ENCODE results near the gene ATXN1. TPM values are rescaled to one million over a fixed set of nuclear protein-coding genes. Genes with fewer than 3 reads are reported as not detected.

ATXN1 gene
- total and polyA plus RNA-seq, 2 of the 13 experiments (the other 11 are each of a cell fraction or from before 2014, with no cell fraction given), result 20.7 to 39.5 TPM

- TF ChIP-seq SIN3B (IDR thresholded peaks at IDR 0.05; ENCODE audit: low read length) (no peak), ZNF850 (CRISPR knock-in tag; conservative IDR thresholded peaks at IDR 0.05) (no peak), ZFX (CRISPR knock-in tag; IDR thresholded peaks at IDR 0.05; ENCODE audit: low read depth) (no peak), SMAD3 (CRISPR knock-in tag; IDR thresholded peaks at IDR 0.05) (peak; percentile 77; the same call in 1 of the 2 replicates), GMEB2 (CRISPR knock-in tag; IDR thresholded peaks at IDR 0.05; ENCODE audit: low read depth) (no peak), NCOA1 (CRISPR knock-in tag; IDR thresholded peaks at IDR 0.05) (0 out of 2 replicates have a peak, but pooled peaks have one; percentile 64), RAD21 (CRISPR knock-in tag; IDR thresholded peaks at IDR 0.05) (no peak), ATF7 (IDR thresholded peaks at IDR 0.05) (peak; percentile 86), ATF7 (CRISPR knock-in tag; IDR thresholded peaks at IDR 0.05) (no peak; the same call in 1 of the 2 replicates), ZEB1 (IDR thresholded peaks at IDR 0.05; ENCODE audit: insufficient replicate concordance, low read depth) (peak; percentile 49)
Observed at GRCh38 chr6:16754876-16755275, 6.4 kb downstream of the ATXN1 start (continued).

DNA sequence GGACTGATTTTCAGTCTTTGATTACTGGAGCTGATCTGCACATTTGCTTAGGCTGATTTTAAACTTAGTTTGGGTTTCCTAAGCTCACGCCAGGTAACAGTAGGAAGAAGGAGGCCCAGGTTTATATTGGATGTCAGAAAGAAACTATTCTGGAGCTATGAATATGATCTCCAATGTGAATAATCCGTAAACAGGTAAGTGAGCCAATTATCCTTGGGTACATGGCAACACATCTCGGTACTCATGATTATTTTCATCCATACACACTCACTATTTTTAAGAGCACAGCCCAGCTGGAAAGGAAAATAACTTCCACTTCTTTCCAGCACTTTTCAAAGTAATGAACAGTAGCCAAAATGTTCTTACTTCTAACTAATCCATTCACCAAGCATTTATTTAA, 7.0 kb downstream of the ATXN1 start:
- H3K36me3 ChIP-seq (replicated peaks in 1 of 2; ENCODE audit: control insufficient read depth in 1 of 2, insufficient read depth in 2 of 2, low read length in 2 of 2), result peaks cover 6 to 29% of the 10 kb centered on the region in 2 experiments
- WGBS (ENCODE audit: low lambda C conversion rate), result 96% methylated on average over 3 of the region's 3 CpGs
- no peak overlapping the region for H3K9ac ChIP-seq (ENCODE audit: insufficient read depth, low read depth, low read length)
- BruUV-seq (replicated peaks), result no TSS peak
- peaks cover 93% of the 10 kb centered on the region for H3K79me2 ChIP-seq (ENCODE audit: insufficient read depth, low read length)
- H3K4me3 ChIP-seq (replicated peaks in 1 of 3; ENCODE audit: insufficient read depth in 1 of 3, low read depth in 2 of 3, low read length in 3 of 3), result no peak overlapping the region
- in situ Hi-C loops (cut with HindIII; ENCODE audit: extremely low pct_ligation_motif_present, low pct_unique_long_range_greater_than_20kb), result no loop called here
- H3K9me3 ChIP-seq (ENCODE audit: low read length), result no peaks in the 10 kb centered on the region
- no peak overlapping the region for H3K4me2 ChIP-seq (ENCODE audit: low read depth, low read length)
- no peak overlapping the region for H2AFZ ChIP-seq (ENCODE audit: low read length)
- intact Hi-C loops (cut with micrococcal nuclease; ENCODE audit: unreplicated experiment), result no loop called here
- H3K27me3 ChIP-seq (ENCODE audit: control insufficient read depth in 1 of 2, insufficient read depth in 2 of 2, low read length in 2 of 2), result no peaks in the 10 kb centered on the region
- H3K4me1 ChIP-seq (ENCODE audit: insufficient read depth, low read length), result peaks cover 98% of the 10 kb centered on the region
- peaks cover 36% of the 10 kb centered on the region for H4K20me1 ChIP-seq (ENCODE audit: insufficient read depth, low read length)
- no peak for ATAC-seq
- no peak for FAIRE-seq
- H3K27ac ChIP-seq (ENCODE audit: extremely low read length, insufficient read depth, low read length), result no peak overlapping the region
- ChIA-PET CTCF (ENCODE audit: low intra/inter-chr PET ratio, low total read pairs) (no interaction called here), POLR2A (interaction anchor here (0.8 to 1.9 kb wide), 8 partner anchors 9 to 55 kb away, joined by 3 to 6 read pairs (median 4); no protein-coding TSS in a partner anchor)
- DNase-seq (ENCODE audit: low spot score), result no peak
- TF ChIP-seq, protein P1, sequence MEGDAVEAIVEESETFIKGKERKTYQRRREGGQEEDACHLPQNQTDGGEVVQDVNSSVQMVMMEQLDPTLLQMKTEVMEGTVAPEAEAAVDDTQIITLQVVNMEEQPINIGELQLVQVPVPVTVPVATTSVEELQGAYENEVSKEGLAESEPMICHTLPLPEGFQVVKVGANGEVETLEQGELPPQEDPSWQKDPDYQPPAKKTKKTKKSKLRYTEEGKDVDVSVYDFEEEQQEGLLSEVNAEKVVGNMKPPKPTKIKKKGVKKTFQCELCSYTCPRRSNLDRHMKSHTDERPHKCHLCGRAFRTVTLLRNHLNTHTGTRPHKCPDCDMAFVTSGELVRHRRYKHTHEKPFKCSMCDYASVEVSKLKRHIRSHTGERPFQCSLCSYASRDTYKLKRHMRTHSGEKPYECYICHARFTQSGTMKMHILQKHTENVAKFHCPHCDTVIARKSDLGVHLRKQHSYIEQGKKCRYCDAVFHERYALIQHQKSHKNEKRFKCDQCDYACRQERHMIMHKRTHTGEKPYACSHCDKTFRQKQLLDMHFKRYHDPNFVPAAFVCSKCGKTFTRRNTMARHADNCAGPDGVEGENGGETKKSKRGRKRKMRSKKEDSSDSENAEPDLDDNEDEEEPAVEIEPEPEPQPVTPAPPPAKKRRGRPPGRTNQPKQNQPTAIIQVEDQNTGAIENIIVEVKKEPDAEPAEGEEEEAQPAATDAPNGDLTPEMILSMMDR (CRISPR knock-in tag; IDR thresholded peaks at IDR 0.05), result no peak
- TF ChIP-seq KDM5A (IDR thresholded peaks at IDR 0.05; ENCODE audit: borderline replicate concordance, low read length), result no peak
- TF ChIP-seq XRCC5 (optimal IDR thresholded peaks at IDR 0.05; ENCODE audit: low read length), result no peak
- TF ChIP-seq KDM6A (CRISPR knock-in tag; IDR thresholded peaks at IDR 0.05; ENCODE audit: low read depth), result no peak
- no peak for TF ChIP-seq FOXO4 (CRISPR knock-in tag; conservative IDR thresholded peaks at IDR 0.05)
- TF ChIP-seq, protein P2, sequence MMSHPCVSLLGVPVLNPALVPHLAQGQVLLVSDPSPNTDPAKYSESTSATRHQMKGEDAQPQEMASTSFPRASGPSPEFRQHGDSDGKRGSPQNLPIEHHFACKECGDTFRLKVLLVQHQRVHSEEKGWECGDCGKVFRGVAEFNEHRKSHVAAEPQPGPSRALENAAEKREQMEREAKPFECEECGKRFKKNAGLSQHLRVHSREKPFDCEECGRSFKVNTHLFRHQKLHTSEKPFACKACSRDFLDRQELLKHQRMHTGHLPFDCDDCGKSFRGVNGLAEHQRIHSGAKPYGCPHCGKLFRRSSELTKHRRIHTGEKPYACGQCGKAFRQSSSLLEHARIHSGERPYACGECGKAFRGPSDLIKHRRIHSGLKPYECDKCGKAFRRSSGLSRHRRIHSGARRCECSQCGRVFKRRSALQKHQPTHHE (CRISPR knock-in tag; IDR thresholded peaks at IDR 0.05; ENCODE audit: borderline replicate concordance), result no peak
- no peak for TF ChIP-seq RORA (CRISPR knock-in tag; IDR thresholded peaks at IDR 0.05)
- TF ChIP-seq RFX1 (IDR thresholded peaks at IDR 0.05), result no peak
- TF ChIP-seq ETV5 (CRISPR knock-in tag; IDR thresholded peaks at IDR 0.05; ENCODE audit: borderline replicate concordance), result no peak
- no peak for TF ChIP-seq SMAD3 (CRISPR knock-in tag; IDR thresholded peaks at IDR 0.05)
- no peak for TF ChIP-seq MBNL3 (CRISPR knock-in tag; conservative IDR thresholded peaks at IDR 0.05)
- no peak for TF ChIP-seq TEAD2 (CRISPR knock-in tag; IDR thresholded peaks at IDR 0.05)
